DLD1 (cell line): ENCODE results near the gene IGIP.

Experiments used
- in situ Hi-C: cut with HindIII; loops from 2 replicates; pipeline ENCODE4 v1.10.0; 2017; ENCODE audit warnings: low sequenced_read_pairs

The IGIP gene

DNA sequence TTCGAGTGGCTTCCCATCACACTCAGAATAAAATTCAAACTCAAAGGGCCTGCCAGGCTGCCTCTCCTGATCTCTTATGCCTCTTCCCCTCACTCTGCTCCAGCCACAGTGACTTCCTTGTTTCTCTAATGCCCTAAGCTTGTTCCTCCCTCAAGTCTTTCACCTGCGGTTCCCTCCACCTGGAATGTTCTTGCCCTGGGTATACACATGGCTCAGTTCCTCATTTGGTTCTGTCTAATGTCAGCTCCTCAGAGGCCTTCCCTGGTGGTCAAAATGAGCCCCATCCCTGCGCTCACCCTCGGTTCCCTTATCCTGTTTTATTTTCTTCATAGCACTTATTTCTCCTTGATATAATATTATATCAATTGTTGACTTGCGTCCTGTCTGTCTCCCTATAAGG lies 36.5 kb downstream of the IGIP start:
- in situ Hi-C loops = no loop called here

DNA sequence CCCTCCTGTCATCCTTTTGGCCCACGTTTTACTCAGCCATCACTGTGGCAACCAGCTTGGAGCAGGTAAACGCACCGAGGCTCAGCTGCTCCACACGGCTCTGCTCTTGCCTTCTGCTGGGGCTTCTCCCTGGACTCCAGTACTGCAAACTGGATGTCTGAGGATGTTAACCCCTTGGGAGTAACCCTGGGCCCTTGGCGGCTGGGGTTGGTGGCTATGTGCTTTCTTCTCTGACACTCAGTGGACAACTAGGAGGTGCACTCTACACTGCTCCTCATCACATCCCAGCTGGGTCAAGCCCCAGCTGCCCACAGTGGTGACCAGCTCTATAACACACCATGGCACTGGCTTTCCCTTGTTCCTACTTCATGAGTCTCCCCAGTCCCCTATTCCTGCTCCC lies 37.0 kb downstream of the IGIP start:
- in situ Hi-C loops = no loop called here

- in situ Hi-C loops = no loop called here
These were observed 39.6 kb downstream of the IGIP start for GRCh38 chr5:140165101-140165922.

DNA sequence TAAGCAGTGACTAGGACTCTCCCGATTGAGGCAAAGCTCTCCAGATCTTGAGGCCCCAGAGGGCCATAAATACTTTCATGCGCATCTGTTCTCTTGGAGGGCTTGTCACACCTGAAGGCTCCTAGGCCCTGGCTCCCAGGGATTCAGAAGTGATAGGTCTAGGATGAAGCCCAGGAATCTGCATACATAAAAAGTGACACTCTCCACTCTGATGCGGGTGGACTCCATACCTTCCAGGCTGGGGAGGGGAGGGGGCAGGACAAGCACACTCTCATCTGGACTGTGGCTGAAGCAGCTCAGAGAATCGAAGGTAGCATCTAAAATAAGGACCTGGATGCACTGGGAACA lies 40.2 kb downstream of the IGIP start:
- in situ Hi-C loops = no loop called here

- in situ Hi-C loops = no loop called here
These were observed 41.2 kb downstream of the IGIP start for GRCh38 chr5:140166911-140167310.

DNA sequence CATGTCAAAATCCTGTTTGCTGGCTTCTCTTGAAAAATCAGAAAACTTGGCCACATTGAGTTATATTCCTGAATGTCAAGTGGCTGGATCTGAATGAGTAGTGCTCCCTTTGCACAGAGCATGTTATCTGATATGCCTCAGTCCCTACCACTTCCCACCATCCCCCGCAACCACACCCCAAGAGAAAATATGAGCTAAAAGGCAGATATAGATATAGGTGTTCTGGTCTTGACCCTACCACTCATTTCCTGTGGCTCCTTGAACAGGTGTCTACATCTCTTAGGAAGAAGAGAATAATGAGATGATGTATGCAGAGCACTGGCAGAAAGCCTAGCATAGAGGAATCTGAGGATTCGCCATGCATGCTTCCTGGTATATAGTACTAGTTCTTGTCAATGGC lies 42.6 kb downstream of the IGIP start:
- in situ Hi-C loops = no loop called here

DNA sequence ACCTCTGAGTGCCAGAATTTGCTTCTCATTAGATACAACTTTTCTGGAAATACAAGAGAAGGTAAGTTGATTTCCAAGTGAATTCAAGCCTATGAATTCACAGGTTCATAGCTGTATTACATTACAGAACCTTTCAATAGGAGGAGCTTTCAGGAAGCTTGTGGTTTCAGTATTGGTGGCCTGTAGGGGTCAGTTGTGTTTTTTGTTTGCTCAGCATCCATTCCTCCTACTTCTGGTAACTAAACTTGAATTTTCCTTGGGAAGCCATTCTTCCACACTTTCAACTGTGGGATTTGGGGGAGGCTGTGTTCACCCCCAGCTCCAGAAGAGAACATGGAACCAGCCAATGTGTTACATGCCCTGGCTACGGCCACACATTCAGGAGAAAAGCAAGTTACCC lies 43.7 kb downstream of the IGIP start:
- in situ Hi-C loops = no loop called here

GRCh38 chr5:140172483-140172882 lies 46.7 kb downstream of the IGIP start:
- in situ Hi-C loops = no loop called here

DNA sequence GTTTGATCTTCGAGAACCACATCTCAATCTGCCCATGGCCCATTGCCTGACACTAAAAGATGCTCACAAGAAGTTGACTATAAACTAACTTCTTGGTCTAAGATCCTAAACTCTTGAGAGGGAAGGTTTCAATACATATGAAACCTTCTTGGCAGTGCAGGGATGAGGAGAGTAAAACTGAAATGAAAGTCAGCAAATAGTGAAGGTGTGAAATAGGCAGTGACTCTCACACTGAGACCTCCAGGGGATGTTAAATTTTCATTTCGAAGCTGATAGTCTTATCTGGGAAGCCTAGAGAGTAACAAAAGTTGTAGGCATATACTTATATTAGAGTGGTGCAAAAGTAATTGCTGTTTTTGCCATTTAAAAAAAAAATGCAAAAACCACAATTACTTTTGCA lies 48.3 kb downstream of the IGIP start:
- in situ Hi-C loops = no loop called here

DNA sequence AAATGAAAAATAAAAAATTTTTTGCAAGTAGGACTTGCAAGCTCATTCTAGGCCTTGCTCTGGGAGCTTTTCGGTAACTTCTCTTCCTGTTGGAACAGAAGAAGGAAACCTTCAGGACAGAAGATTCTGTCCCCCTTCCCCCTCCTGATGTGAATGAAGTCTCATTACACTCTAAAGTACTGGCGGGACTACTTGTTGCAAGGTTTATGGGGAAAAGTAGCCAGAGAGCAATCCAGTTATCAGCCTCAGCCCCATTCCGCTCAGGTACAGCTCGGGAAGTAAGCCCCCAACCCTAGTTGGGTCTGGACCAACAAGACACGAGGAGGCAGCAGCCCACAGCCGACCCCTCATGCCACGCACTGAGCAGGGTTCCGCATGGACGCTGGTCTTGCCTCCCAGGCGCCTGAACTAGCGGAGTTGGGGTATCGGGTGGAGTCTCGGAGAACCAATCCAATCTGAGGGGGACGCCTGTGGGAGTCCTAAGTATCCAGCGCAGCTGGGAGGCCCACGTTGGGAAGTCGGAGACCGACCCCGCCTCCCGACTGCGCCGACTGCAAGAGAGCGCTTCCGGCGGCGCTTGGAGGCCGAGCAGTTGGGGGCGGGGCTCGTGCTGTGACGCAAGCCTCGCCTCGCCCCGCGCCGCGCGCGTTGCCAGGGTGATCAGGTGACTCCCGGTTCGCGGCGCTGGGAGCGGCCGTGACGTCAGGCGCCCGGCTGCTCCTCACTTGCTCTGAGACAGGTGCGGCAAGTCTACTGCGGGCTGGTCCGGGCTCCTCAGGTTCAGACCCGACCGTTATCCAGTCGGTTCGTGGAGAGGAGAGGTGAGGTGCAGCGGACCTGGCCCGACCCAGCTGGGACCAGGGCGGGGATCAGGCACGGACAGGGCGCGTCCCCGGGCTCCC lies 49.0 kb downstream of the IGIP start, which contains the start of gene CYSTM1:
Gene CYSTM1, plus strand, starts transcription at position 724 of the 902 bp plus-strand sequence. CDS start 19,278 bp downstream, outside the sequence.
- in situ Hi-C loops = no loop called here

DNA sequence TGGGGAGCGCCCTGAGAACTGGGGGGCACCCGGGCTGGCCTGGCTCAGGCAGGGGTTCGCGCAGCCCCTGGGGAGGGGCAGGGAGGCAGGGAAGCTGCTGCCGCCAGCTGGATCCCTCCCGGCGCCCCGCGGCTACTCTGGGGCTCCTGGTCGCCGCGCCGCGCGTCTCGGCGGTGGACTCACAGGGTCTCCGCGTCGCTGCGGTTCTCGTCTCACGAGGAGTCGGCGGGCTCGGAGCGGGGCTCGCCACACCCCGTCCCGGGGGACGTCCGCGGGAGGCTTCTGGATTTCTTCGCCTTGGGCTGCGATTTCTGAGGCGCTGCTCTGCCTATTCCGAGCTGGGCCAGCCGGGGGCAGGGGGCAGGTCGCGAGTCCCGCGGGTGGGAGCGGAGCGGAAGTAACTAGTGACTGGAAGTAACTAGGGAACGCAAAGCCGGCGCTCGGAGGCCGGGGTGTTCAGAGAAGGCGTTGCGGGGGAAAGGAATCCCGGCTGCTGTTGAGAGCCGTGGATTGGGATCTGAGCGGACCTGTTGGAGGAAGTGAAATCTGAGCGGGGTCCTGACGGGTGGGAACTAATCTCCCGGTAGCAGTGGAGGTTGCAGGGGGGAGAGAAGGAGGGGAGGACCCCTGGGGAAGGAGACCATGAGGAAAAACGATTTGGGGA lies 49.8 kb downstream of the IGIP start:
- in situ Hi-C loops = no loop called here

DNA sequence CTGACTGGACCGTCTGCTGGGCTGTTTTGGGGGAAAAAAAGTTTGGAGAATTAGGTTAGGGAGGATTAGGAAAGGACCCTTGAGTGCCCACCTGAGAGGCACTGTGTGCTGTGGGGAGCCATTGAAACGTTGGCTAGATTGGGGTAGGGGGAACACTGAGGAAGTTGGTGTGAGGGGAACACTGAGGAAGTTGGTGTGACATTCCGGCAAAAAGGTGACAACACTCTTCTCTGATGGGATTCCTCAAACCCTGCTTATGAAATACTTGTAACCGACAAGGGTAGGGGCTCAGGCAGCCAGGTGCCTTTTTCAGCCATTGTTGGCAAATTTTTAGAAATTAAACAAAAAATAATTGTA lies 50.3 kb downstream of the IGIP start:
- in situ Hi-C loops = no loop called here

DNA sequence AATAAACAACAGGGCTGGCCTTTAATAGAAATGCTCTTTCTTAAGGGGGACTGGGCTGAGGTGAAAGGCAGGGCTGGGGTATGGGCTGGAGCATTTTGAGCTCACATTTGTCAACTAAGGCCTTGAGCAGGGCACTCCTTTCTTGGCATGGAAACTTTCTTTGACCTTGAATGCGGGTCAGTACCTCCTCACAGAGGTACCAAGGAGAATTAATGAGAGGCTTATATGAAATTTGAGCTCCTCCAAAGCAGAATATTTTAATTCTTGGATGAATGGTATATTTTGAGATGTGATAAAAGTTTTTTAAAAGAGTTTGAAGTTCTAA lies 52.3 kb downstream of the IGIP start:
- in situ Hi-C loops = no loop called here

GRCh38 chr5:140178482-140179116 lies 52.9 kb downstream of the IGIP start:
- in situ Hi-C loops = no loop called here
